PC-9 (cell line): ENCODE results near the gene ZNF23. TPM values are rescaled to one million over a fixed set of nuclear protein-coding genes. Genes with fewer than 3 reads are reported as not detected.
"Not testable (repeated sequence)": the region's sequence is repeated elsewhere in the genome, so short reads cannot be mapped to it uniquely, and the experiment has no call there.

Source experiments
- Bru-seq: library from RNA; stranded (reverse); fragments of 400-500 nt; gene quantifications from one replicate; lab custom pipeline; 2021; lab: Mats Ljungman, UMichigan
- BruChase-seq, 2 experiments: library from RNA; stranded (reverse); fragments of 400-500 nt; gene quantifications; one replicate each; lab custom pipeline; 2021; lab: Mats Ljungman, UMichigan
- BruUV-seq: library from RNA; stranded (reverse); fragments of 400-500 nt; replicated peaks from 2 replicates; lab custom pipeline; 2021; lab: Mats Ljungman, UMichigan
- CTCF ChIA-PET: fragments of 300-600 bp; sonication (Branson Sonifier 250); formaldehyde crosslinking; loops from one replicate; lab custom pipeline; 2022; ENCODE audit warnings: antibody characterized with exemption; lab: Charles Lee
- POLR2A ChIA-PET: fragments of 300-600 bp; sonication (Branson Sonifier 250); formaldehyde crosslinking; loops from one replicate; lab custom pipeline; 2022; ENCODE audit warnings: antibody characterized with exemption; ENCODE audit not compliant: unreplicated experiment; lab: Charles Lee
- DNase-seq, 2 experiments: peaks; one replicate each; pipeline versions ENCODE4 v3.0.0 to v3.0.0-alpha.2; 2015 to 2022; ENCODE audit warnings: mixed read lengths in 1 of 2
- H2AFZ ChIP-seq: fragments of 200-600 bp; sonication (generic); 2 replicates; pipeline ENCODE4 v1.8.1; 2017; ENCODE audit warnings: antibody characterized with exemption
- H3F3A ChIP-seq: fragments of 200-600 bp; sonication (generic); 2 replicates; pipeline ENCODE4 v1.8.1; 2017; ENCODE audit warnings: antibody characterized with exemption, mild to moderate bottlenecking, low read depth; ENCODE audit not compliant: insufficient read depth
- H3K27ac ChIP-seq: fragments of 200-600 bp; sonication (generic); 2 replicates; pipeline ENCODE4 v1.6.1; 2016; ENCODE audit warnings: mixed run types
- H3K27me3 ChIP-seq: fragments of 200-600 bp; sonication (generic); 2 replicates; pipeline ENCODE4 v1.6.1; 2016; ENCODE audit warnings: low read depth, mixed run types; ENCODE audit not compliant: insufficient read depth
- H3K36me3 ChIP-seq: fragments of 200-600 bp; sonication (generic); 2 replicates; pipeline ENCODE4 v1.6.1; 2016; ENCODE audit warnings: low read depth, mixed run types
- H3K4me1 ChIP-seq: fragments of 200-600 bp; sonication (generic); replicated peaks from 2 replicates; pipeline ENCODE4 v1.6.1; 2016; ENCODE audit warnings: mixed run types; ENCODE audit not compliant: insufficient read depth
- H3K4me2 ChIP-seq: fragments of 200-600 bp; sonication (generic); 2 replicates; pipeline ENCODE4 v1.6.1; 2017; ENCODE audit warnings: mixed run types
- H3K4me3 ChIP-seq: fragments of 200-600 bp; sonication (generic); 2 replicates; pipeline ENCODE4 v1.6.1; 2016; ENCODE audit warnings: mixed run types
- H3K79me2 ChIP-seq: fragments of 200-600 bp; sonication (generic); 2 replicates; pipeline ENCODE4 v1.6.1; 2017; ENCODE audit warnings: low read depth, mixed run types
- H3K9me2 ChIP-seq: fragments of 200-600 bp; sonication (generic); 2 replicates; pipeline ENCODE4 v1.8.1; 2017; ENCODE audit warnings: mild to moderate bottlenecking; ENCODE audit not compliant: insufficient read depth
- H3K9me3 ChIP-seq: fragments of 200-600 bp; sonication (generic); 2 replicates; pipeline ENCODE4 v1.8.1; 2016; ENCODE audit warnings: low read depth; ENCODE audit not compliant: insufficient read depth
- H4K20me1 ChIP-seq: fragments of 200-600 bp; sonication (generic); 2 replicates; pipeline ENCODE4 v1.8.1; 2017; ENCODE audit not compliant: insufficient read depth
- EZH2 ChIP-seq: fragments of 200-600 bp; sonication (generic); IDR thresholded peaks from 2 replicates; pipeline ENCODE4 v1.8.0; 2017; ENCODE audit warnings: antibody characterized with exemption, low read depth
- intact Hi-C: fragments of 100-400 bp; cut with micrococcal nuclease; formaldehyde crosslinking; loops from one replicate; pipeline ENCODE4 v1.10.0; 2022; ENCODE audit not compliant: unreplicated experiment
- long read RNA-seq: library from polyadenylated mRNA; stranded (forward); transcript quantifications from one replicate; pipeline ENCODE4 v2.0.0, GENCODE V29; 2022
- total RNA-seq: library from RNA; stranded (reverse); gene quantifications from 2 replicates; pipeline ENCODE4 v1.2.3, GENCODE V29; 2021
- TF ChIP-seq, protein P1 (sequence below): fragments of 200-600 bp; sonication (generic); conservative IDR thresholded peaks from 2 replicates; pipeline ENCODE4 v1.6.1; 2017; ENCODE audit warnings: mixed run types, antibody characterized with exemption, mild to moderate bottlenecking, moderate library complexity

Gene ZNF23
- total RNA-seq (6.9 and 7.9 TPM in 2 replicates), Bru-seq, nascent RNA (percentile 70 among the genes with signal in this experiment), BruChase-seq, experiment 1, labeled RNA remaining after a 2-hour chase (percentile 62 among the genes with signal in this experiment), BruChase-seq, experiment 2, labeled RNA remaining after a 6-hour chase (percentile 60 among the genes with signal in this experiment)
- long read RNA-seq, partial matches to known transcripts = 0 of 6 reads
- long read RNA-seq, other reads (novel, unspliced or antisense) = 6 of 6 reads

DNA sequence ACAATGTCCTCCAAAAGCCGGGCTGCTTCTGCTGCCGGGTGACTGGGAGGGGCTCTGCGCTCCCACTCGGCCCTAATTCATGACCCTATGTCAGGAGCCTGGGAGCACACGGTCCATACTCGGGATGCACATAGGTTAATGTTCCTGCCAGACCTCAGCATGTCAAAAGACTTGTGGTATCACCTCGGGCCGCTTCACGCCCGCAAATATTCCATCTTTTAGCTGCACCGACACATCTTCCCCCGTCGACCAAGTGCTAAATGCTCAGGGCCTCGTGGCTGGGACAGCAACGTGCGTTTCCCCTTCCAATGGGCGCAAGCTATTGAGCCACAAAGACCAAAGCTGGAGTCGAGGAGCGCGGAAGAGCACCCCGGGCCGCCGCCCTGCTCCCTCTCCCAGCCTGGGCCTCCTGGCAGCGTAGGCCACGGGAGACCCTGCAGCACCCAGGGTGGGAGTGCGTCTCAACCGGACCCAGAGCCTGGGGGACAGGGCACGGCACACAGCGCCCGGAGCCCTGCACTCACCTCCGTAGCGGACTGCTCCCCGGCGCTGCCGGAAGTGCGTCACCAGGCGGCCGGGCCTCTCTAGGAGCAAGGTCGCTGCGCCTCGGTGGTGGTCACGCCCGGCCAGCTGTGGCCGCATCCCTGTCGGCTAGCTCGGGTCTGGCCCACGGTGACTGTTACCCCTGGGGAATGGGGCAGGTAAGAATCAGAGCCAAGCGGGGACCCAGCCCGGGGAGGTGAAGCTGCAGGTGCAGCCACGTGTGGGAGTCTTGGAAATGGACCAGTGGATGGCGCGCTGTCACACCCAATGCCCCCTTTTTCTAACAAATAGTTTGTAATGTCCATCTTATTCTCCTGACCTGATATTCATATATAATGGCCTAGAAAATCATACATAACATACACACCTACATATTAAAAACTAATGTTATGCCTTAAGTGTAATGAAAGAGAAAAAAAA is at the start of gene ZNF23:
ZNF23 (minus strand) TSS at position 562 of the 963 bp plus-strand sequence. CDS start 5,451 bp downstream, outside the sequence.
- Histone ChIP-seq H3K4me2 (peak within 1 kb of the TSS; percentile 93), H3K79me2 (peaks cover 18% of the 10 kb centered on the region), H3K27me3 (no peaks in the 10 kb centered on the region), H3F3A (no peaks in the 10 kb centered on the region), H4K20me1 (no peaks in the 10 kb centered on the region), H2AFZ (peak within 1 kb of the TSS; percentile 96), H3K9me2 (no peaks in the 10 kb centered on the region), H3K36me3 (no peaks in the 10 kb centered on the region), H3K9me3 (no peaks in the 10 kb centered on the region), H3K4me1 (peaks cover 16% of the 10 kb centered on the region), H3K27ac (peak within 1 kb of the TSS; percentile 23; the same call in 1 of the 2 replicates), H3K4me3 (peak within 1 kb of the TSS; percentile 97)
- TF ChIP-seq, protein P1, sequence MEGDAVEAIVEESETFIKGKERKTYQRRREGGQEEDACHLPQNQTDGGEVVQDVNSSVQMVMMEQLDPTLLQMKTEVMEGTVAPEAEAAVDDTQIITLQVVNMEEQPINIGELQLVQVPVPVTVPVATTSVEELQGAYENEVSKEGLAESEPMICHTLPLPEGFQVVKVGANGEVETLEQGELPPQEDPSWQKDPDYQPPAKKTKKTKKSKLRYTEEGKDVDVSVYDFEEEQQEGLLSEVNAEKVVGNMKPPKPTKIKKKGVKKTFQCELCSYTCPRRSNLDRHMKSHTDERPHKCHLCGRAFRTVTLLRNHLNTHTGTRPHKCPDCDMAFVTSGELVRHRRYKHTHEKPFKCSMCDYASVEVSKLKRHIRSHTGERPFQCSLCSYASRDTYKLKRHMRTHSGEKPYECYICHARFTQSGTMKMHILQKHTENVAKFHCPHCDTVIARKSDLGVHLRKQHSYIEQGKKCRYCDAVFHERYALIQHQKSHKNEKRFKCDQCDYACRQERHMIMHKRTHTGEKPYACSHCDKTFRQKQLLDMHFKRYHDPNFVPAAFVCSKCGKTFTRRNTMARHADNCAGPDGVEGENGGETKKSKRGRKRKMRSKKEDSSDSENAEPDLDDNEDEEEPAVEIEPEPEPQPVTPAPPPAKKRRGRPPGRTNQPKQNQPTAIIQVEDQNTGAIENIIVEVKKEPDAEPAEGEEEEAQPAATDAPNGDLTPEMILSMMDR = peak; percentile 30; the same call in 1 of the 2 replicates
- TF ChIP-seq EZH2 = no peak
- CTCF ChIA-PET = interaction anchor here (0.9 kb wide), 2 partner anchors 22 to 103 kb away, joined by 3 to 5 read pairs; no protein-coding TSS in a partner anchor
- intact Hi-C loops = loop anchor here (2.0 kb wide), 1 partner anchor 23 kb away; no protein-coding TSS in a partner anchor
- BruUV-seq = TSS peak; percentile 77
- POLR2A ChIA-PET = interaction anchor here (0.7 to 1.0 kb wide), 2 partner anchors 22 to 1710 kb away, joined by 3 to 6 read pairs; no protein-coding TSS in a partner anchor
- peak; percentile 48 to 74 for DNase-seq

DNA sequence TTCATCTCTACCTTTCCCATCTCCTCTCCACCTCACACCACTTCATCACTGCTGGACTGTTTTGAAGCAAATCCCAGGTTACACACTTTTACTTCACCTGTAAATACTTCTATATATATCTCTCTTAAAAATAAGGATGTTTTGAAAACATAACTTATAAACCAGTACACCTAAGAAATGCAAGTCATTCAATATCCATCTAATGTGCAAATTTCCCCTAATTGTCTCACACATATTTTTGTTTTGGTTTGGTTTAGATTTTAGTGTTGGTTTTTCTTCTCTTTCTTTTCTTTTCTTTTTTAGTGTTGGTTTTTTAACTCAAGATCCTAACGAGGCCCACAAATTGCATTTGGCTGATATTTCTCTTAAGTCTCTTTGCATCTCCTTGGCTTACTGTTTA is 45.0 kb upstream of the ZNF23 start:
- H3K4me1 ChIP-seq = peaks cover 22% of the 10 kb centered on the region
- H4K20me1 ChIP-seq = no peaks in the 10 kb centered on the region
- H3K79me2 ChIP-seq = no peaks in the 10 kb centered on the region
- H3K4me3 ChIP-seq = no peak overlapping the region
- intact Hi-C loops = no loop called here
- no peak for DNase-seq
- H3K9me2 ChIP-seq = no peaks in the 10 kb centered on the region
- H3K27me3 ChIP-seq = no peaks in the 10 kb centered on the region
- no peak for TF ChIP-seq EZH2
- TF ChIP-seq, protein P1 = no peak
- H2AFZ ChIP-seq = no peak overlapping the region
- ChIA-PET POLR2A (no interaction called here), CTCF (no interaction called here)
- no peaks in the 10 kb centered on the region for H3K36me3 ChIP-seq
- H3K9me3 ChIP-seq = no peaks in the 10 kb centered on the region; the same call in 1 of the 2 replicates
- no peak overlapping the region for H3K27ac ChIP-seq
- no peaks in the 10 kb centered on the region; the same call in 1 of the 2 replicates for H3F3A ChIP-seq
- no peak overlapping the region for H3K4me2 ChIP-seq
- BruUV-seq = no TSS peak

DNA sequence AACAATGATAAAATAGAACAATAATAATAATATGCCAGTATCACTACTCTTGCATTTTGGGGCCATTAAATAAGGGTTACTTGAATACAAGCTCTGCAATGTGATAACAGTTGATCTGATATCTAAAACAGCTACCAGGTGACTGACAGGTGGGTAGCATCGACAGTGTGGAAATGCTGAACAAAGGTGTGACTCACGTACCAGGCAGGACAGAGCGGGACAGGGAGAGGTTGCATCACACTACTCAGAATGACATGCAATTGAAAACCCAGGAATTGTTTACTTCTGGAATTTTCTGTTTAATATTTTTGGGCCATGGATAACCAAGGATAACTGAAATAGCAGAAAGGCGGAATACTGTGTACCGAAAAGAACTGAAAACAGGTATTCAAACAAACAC is 42.9 kb upstream of the ZNF23 start:
- Histone ChIP-seq H3F3A (no peaks in the 10 kb centered on the region), H3K4me3 (no peak overlapping the region), H3K4me2 (peak overlapping the region; percentile 10; the same call in 1 of the 2 replicates), H3K4me1 (peaks cover 15% of the 10 kb centered on the region), H3K36me3 (no peaks in the 10 kb centered on the region), H2AFZ (no peak overlapping the region), H3K9me3 (no peaks in the 10 kb centered on the region; the same call in 1 of the 2 replicates), H3K27ac (peak overlapping the region; percentile 43), H3K27me3 (no peaks in the 10 kb centered on the region), H3K79me2 (no peaks in the 10 kb centered on the region), H4K20me1 (no peaks in the 10 kb centered on the region), H3K9me2 (no peaks in the 10 kb centered on the region)
- intact Hi-C loops = no loop called here
- no TSS peak for BruUV-seq
- ChIA-PET POLR2A (no interaction called here), CTCF (no interaction called here)
- no peak for TF ChIP-seq EZH2
- TF ChIP-seq, protein P1 = no peak
- peak in 1 of 2 experiments; percentile 74 for DNase-seq

DNA sequence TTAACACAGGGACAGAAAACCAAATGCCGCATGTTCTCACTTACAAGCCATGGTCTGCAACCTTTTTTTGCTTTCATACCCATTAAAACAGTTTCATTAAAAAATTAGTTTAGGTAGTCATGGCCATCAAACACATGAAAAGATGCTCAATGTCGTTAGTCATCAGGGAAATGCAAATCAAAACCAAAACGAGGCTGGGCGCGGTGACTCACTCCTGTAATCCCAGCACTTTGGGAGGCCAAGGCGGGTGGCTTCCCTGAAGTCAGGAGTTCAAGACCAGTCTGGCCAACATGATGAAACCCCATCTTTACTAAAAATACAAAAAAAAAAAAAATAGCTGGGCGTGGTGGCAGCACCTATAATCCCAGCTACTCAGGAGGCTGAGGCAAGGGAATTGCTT is 42.0 kb upstream of the ZNF23 start:
- DNase-seq, H3K4me3 ChIP-seq, H3F3A ChIP-seq, H4K20me1 ChIP-seq, H3K27ac ChIP-seq, H3K27me3 ChIP-seq, H2AFZ ChIP-seq, intact Hi-C loops, H3K79me2 ChIP-seq, BruUV-seq, H3K9me2 ChIP-seq, H3K36me3 ChIP-seq, H3K4me2 ChIP-seq, H3K9me3 ChIP-seq: not testable (repeated sequence)
- H3K4me1 ChIP-seq = peaks cover 15% of the 10 kb centered on the region
- ChIA-PET CTCF (interaction anchor here (0.6 kb wide), 1 partner anchor 35 kb away, joined by 4 read pairs; no protein-coding TSS in a partner anchor), POLR2A (interaction anchor here (0.7 kb wide), 1 partner anchor 107 kb away, joined by 4 read pairs; no protein-coding TSS in a partner anchor)
